Trophoblast cell (in vitro differentiated cells and primary cell): ENCODE data around the gene ASXL2.

Experiments used
- DNase-seq, 2 donors: peaks; one replicate each; pipeline ENCODE4 v3.0.0-alpha.2; 2016
- H2AFZ ChIP-seq: 2 replicates; pipeline ENCODE4 v1.6.1; 2013; ENCODE audit warnings: low read length, moderate library complexity, mild to moderate bottlenecking; ENCODE audit not compliant: insufficient read depth, poor library complexity
- H2AK5ac ChIP-seq: 2 replicates; pipeline ENCODE4 v1.6.1; 2013; ENCODE audit warnings: mild to moderate bottlenecking, low read length
- H2BK120ac ChIP-seq: 2 replicates; pipeline ENCODE4 v1.6.1; 2013; ENCODE audit warnings: low read length, mild to moderate bottlenecking, moderate library complexity; ENCODE audit not compliant: insufficient read depth, poor library complexity
- H2BK12ac ChIP-seq: 2 replicates; pipeline ENCODE4 v1.6.1; 2013; ENCODE audit warnings: mild to moderate bottlenecking, low read length, moderate library complexity
- H2BK5ac ChIP-seq: 2 replicates; pipeline ENCODE4 v1.6.1; 2013; ENCODE audit warnings: low read length, low read depth, moderate library complexity, mild to moderate bottlenecking; ENCODE audit not compliant: poor library complexity
- H3K14ac ChIP-seq: 2 replicates; pipeline ENCODE4 v1.6.1; 2013; ENCODE audit warnings: mild to moderate bottlenecking, low read length
- H3K18ac ChIP-seq: 2 replicates; pipeline ENCODE4 v1.6.1; 2013; ENCODE audit warnings: mild to moderate bottlenecking, low read length
- H3K23ac ChIP-seq: 2 replicates; pipeline ENCODE4 v1.6.1; 2013; ENCODE audit warnings: low read length
- H3K27ac ChIP-seq: 2 replicates; pipeline ENCODE4 v1.5.1; 2013; ENCODE audit warnings: low read depth, mild to moderate bottlenecking, inconsistent platforms, low read length, moderate library complexity
- H3K27me3 ChIP-seq: 2 replicates; pipeline ENCODE4 v1.6.1; 2013; ENCODE audit warnings: inconsistent platforms, mild to moderate bottlenecking, low read length, moderate library complexity; ENCODE audit not compliant: insufficient read depth
- H3K36me3 ChIP-seq, 2 experiments: 1 replicate in 1 of 2; 2 replicates in 1 of 2; pipeline ENCODE4 v1.6.1; 2013; ENCODE audit warnings: low read length in 2 of 2, mild to moderate bottlenecking in 2 of 2, moderate library complexity in 1 of 2; ENCODE audit not compliant: insufficient read depth in 2 of 2, control insufficient read depth in 1 of 2
- H3K4ac ChIP-seq: 2 replicates; pipeline ENCODE4 v1.6.1; 2013; ENCODE audit warnings: low read depth, mild to moderate bottlenecking, low read length, moderate library complexity
- H3K4me1 ChIP-seq, 2 experiments: 1 replicate in 1 of 2; 2 replicates in 1 of 2; pipeline ENCODE4 v1.6.1; 2013; ENCODE audit warnings: low read length in 2 of 2, mild to moderate bottlenecking in 2 of 2, moderate library complexity in 1 of 2; ENCODE audit not compliant: insufficient read depth in 2 of 2, control insufficient read depth in 1 of 2
- H3K4me2 ChIP-seq: 2 replicates; pipeline ENCODE4 v1.6.1; 2013; ENCODE audit warnings: inconsistent platforms, mild to moderate bottlenecking, low read length, moderate library complexity
- H3K4me3 ChIP-seq: 2 replicates; pipeline ENCODE4 v1.5.1; 2013; ENCODE audit warnings: mild to moderate bottlenecking, low read depth, low read length, inconsistent platforms
- H3K79me1 ChIP-seq: one replicate; pipeline ENCODE4 v1.6.1; 2013; ENCODE audit warnings: low read length
- H3K79me2 ChIP-seq: 2 replicates; pipeline ENCODE4 v1.6.1; 2013; ENCODE audit warnings: low read length, mild to moderate bottlenecking; ENCODE audit not compliant: control insufficient read depth, insufficient read depth, poor library complexity
- H3K9ac ChIP-seq: 2 replicates; pipeline ENCODE4 v1.6.1; 2013; ENCODE audit warnings: mild to moderate bottlenecking, low read length
- H3K9me3 ChIP-seq: 2 replicates; pipeline ENCODE4 v1.6.1; 2013; ENCODE audit warnings: low read depth, mild to moderate bottlenecking, control low read depth, inconsistent platforms, low read length; ENCODE audit not compliant: insufficient read depth
- H4K12ac ChIP-seq: 2 replicates; pipeline ENCODE4 v1.6.1; 2013; ENCODE audit warnings: low read depth, mild to moderate bottlenecking, low read length, moderate library complexity
- H4K8ac ChIP-seq: 2 replicates; pipeline ENCODE4 v1.6.1; 2013; ENCODE audit warnings: low read depth, mild to moderate bottlenecking, low read length, moderate library complexity
- H4K91ac ChIP-seq: one replicate; pipeline ENCODE4 v1.6.1; 2013; ENCODE audit warnings: low read depth, mild to moderate bottlenecking, low read length, moderate library complexity
- WGBS: extraction: QIAGEN DNeasy Blood & Tissue Kit; methylation state at CpG from one replicate; pipeline ENCODE4 v1.1.7; 2013; ENCODE audit warnings: missing lambda C conversion rate; ENCODE audit not compliant: insufficient read length, insufficient coverage; ENCODE audit errors: extremely low coverage; 5-methylcytosine and 5-hydroxymethylcytosine counted together

The ASXL2 gene

DNA sequence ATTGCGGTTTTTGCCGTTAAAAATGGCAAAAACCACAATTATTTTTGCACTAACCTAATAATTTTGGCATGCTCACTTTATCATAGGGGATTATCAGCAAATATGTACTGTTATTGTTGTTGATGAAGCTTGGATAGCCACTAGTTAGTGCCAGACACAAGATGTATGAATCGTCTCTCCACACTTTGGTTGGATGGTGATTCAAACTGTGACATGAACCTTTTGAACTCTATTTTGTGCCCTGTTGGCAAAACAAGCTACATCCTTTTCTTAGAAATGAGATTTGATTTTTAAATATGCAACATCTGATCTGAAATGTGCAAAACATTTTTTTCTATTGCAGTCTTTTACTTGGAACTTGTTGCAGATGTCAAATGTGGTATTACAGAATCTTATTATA lies 156.1 kb downstream of the ASXL2 start:
- Histone ChIP-seq H2AFZ (no peak overlapping the region), H3K9me3 (no peaks in the 10 kb centered on the region), H2AK5ac (no peak overlapping the region), H3K14ac (no peak overlapping the region), H3K23ac (no peak overlapping the region), H2BK120ac (no peak overlapping the region), H3K79me1 (no peaks in the 10 kb centered on the region), H3K79me2 (no peaks in the 10 kb centered on the region), H3K27ac (no peak overlapping the region), H3K4me2 (no peak overlapping the region), H2BK12ac (no peak overlapping the region), H3K9ac (no peak overlapping the region), H4K12ac (no peak overlapping the region), H2BK5ac (no peak overlapping the region), H3K4me1 (no peaks in the 10 kb centered on the region), H3K4ac (no peak overlapping the region), H4K8ac (no peak overlapping the region), H3K4me3 (no peak overlapping the region), H3K36me3 (no peaks in the 10 kb centered on the region), H4K91ac (no peak overlapping the region), H3K27me3 (no peaks in the 10 kb centered on the region), H3K18ac (no peak overlapping the region)
- DNase-seq = no peak
- no CpG with 5 or more reads among the region's 3 CpGs for WGBS

DNA sequence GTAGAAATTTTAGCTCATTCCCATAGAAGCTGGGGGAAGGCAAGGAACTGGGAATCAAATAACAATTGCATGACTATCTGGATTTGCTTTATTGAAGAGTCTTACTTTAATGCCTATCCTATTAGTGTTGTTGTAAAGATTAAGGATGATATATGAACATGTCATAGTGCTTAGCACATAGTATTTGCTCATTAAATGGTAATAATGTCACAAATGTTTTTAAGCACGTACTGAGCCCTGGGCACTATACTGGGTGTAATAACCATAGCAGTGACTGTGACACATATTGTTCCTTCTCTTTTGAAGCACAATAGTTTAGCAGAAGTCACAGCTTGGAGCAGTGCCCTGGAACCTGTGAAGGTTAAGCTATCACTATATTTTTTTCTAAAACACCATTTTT lies 157.7 kb downstream of the ASXL2 start:
- H2AK5ac ChIP-seq = no peak overlapping the region
- no peak overlapping the region for H3K14ac ChIP-seq
- H4K12ac ChIP-seq = no peak overlapping the region
- no peak overlapping the region for H2BK5ac ChIP-seq
- H3K4me2 ChIP-seq = no peak overlapping the region
- no peak overlapping the region for H3K23ac ChIP-seq
- no peak for DNase-seq
- no peaks in the 10 kb centered on the region for H3K79me2 ChIP-seq
- H3K27me3 ChIP-seq = no peaks in the 10 kb centered on the region
- no CpG with 5 or more reads among the region's 1 CpG for WGBS
- no peaks in the 10 kb centered on the region for H3K4me1 ChIP-seq
- no peak overlapping the region for H3K9ac ChIP-seq
- H4K8ac ChIP-seq = no peak overlapping the region
- H2BK120ac ChIP-seq = no peak overlapping the region
- no peak overlapping the region for H4K91ac ChIP-seq
- H3K4ac ChIP-seq = no peak overlapping the region
- H3K18ac ChIP-seq = no peak overlapping the region
- no peaks in the 10 kb centered on the region for H3K79me1 ChIP-seq
- no peak overlapping the region for H2AFZ ChIP-seq
- no peaks in the 10 kb centered on the region for H3K36me3 ChIP-seq
- no peak overlapping the region for H3K27ac ChIP-seq
- H2BK12ac ChIP-seq = no peak overlapping the region
- H3K4me3 ChIP-seq = no peak overlapping the region
- H3K9me3 ChIP-seq = no peaks in the 10 kb centered on the region

DNA sequence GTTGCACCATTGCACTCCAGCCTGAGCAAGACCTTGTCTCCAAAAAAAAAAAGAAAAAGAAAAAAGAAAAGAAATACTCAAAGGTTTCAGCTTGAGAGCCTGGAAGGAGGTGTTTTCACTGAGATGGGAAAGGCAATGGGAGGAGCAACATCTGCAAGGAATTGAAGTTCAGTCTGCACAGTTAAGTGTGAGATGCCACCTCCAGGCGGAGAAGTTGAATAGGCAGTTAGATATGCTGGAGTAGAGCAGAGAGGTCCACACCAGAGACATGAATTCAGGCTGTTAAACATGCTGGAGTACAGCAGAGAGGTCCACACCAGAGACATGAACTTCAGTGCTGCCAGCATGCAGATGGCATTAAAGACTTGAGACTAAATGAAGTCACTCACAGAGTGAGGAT lies 163.5 kb downstream of the ASXL2 start:
- H3K27me3 ChIP-seq = no peaks in the 10 kb centered on the region
- no peak overlapping the region for H2BK120ac ChIP-seq
- H3K4me3 ChIP-seq = no peak overlapping the region
- no peak overlapping the region for H4K12ac ChIP-seq
- no peak overlapping the region for H3K4me2 ChIP-seq
- no peak overlapping the region for H4K91ac ChIP-seq
- H3K9ac ChIP-seq = no peak overlapping the region
- H3K4me1 ChIP-seq = no peaks in the 10 kb centered on the region
- no peak overlapping the region for H4K8ac ChIP-seq
- H3K9me3 ChIP-seq = no peaks in the 10 kb centered on the region
- H3K27ac ChIP-seq = no peak overlapping the region
- H2AFZ ChIP-seq = no peak overlapping the region
- H3K79me1 ChIP-seq = no peaks in the 10 kb centered on the region
- no peak overlapping the region for H2BK5ac ChIP-seq
- H3K14ac ChIP-seq = no peak overlapping the region
- H3K23ac ChIP-seq = no peak overlapping the region
- H2BK12ac ChIP-seq = no peak overlapping the region
- no peak overlapping the region for H3K18ac ChIP-seq
- WGBS = no CpG with 5 or more reads among the region's 1 CpG
- peak in 1 of 2 donors; percentile 3 for DNase-seq
- no peak overlapping the region for H3K4ac ChIP-seq
- no peaks in the 10 kb centered on the region for H3K79me2 ChIP-seq
- no peak overlapping the region for H2AK5ac ChIP-seq
- H3K36me3 ChIP-seq = no peaks in the 10 kb centered on the region

DNA sequence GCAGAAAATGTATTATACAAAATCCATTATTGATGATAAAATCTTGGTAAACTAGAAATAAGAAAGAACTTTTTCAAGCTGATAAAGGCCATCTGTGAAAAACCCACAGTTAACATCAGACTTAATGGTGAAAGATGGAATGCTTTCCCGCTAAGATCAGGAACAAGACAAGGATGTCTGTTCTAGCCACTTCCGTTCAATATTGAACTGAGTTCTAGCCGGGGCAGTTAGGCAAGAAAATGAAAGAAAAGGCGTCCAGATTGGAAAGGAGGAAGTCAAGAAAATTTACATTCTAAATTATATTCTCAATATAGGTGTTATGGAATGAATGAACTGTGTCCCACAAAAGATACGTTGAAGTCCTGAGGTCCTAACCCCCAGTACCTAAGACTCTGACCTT lies 165.8 kb downstream of the ASXL2 start:
- Histone ChIP-seq H3K4ac (no peak overlapping the region), H3K79me1 (no peaks in the 10 kb centered on the region), H3K9me3 (no peaks in the 10 kb centered on the region), H3K36me3 (no peaks in the 10 kb centered on the region), H3K4me1 (no peaks in the 10 kb centered on the region), H2AK5ac (no peak overlapping the region), H3K23ac (no peak overlapping the region), H3K4me2 (no peak overlapping the region), H3K79me2 (no peaks in the 10 kb centered on the region), H3K9ac (no peak overlapping the region), H4K12ac (no peak overlapping the region), H2AFZ (no peak overlapping the region), H2BK120ac (no peak overlapping the region), H2BK12ac (no peak overlapping the region), H3K4me3 (no peak overlapping the region), H3K27ac (no peak overlapping the region), H3K18ac (no peak overlapping the region), H4K8ac (no peak overlapping the region), H3K27me3 (no peaks in the 10 kb centered on the region), H4K91ac (no peak overlapping the region), H3K14ac (no peak overlapping the region), H2BK5ac (no peak overlapping the region)
- no CpG with 5 or more reads among the region's 5 CpGs for WGBS
- DNase-seq = no peak
